ENCODE results near the gene UNC5B. TPM values are rescaled to one million over a fixed set of nuclear protein-coding genes. Genes with fewer than 3 reads are reported as not detected.

The UNC5B gene
- total and polyA plus RNA-seq, 2 donors (not counting 1 experiment from before 2014, with no cell fraction given): 2.5 to 60.8 TPM

DNA sequence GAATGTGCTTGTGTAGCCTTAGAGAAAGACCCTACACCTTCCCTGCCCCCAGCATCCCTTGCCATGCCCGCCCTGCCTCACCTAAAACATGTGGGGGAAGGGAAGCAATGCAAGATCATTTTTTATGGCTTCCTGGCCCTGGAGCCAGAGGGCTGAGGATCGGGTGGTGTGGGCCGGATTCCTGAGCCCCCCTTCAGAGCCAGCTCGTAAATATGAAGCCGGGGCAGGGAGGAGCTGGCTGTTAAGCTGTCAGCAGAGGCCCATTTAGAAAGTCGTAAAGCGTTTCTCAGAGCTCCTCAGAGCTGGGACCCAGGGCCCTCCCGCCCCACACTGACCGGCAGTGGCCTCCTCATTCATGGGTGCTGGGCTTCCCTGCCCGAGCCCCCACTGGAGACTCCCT is 23.9 kb downstream of the UNC5B start:
- TF ChIP-seq, protein P1, sequence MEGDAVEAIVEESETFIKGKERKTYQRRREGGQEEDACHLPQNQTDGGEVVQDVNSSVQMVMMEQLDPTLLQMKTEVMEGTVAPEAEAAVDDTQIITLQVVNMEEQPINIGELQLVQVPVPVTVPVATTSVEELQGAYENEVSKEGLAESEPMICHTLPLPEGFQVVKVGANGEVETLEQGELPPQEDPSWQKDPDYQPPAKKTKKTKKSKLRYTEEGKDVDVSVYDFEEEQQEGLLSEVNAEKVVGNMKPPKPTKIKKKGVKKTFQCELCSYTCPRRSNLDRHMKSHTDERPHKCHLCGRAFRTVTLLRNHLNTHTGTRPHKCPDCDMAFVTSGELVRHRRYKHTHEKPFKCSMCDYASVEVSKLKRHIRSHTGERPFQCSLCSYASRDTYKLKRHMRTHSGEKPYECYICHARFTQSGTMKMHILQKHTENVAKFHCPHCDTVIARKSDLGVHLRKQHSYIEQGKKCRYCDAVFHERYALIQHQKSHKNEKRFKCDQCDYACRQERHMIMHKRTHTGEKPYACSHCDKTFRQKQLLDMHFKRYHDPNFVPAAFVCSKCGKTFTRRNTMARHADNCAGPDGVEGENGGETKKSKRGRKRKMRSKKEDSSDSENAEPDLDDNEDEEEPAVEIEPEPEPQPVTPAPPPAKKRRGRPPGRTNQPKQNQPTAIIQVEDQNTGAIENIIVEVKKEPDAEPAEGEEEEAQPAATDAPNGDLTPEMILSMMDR (conservative IDR thresholded peaks at IDR 0.05 in 1 of 2, IDR thresholded peaks at IDR 0.05 in 1 of 2; ENCODE audit: low read depth in 1 of 2, low read length in 2 of 2): no peak
- no peak for TF ChIP-seq EZH2 (IDR thresholded peaks at IDR 0.05; ENCODE audit: low read length, missing control alignments)
- Histone ChIP-seq H3K79me2 (ENCODE audit: control insufficient read depth, insufficient read depth, low read length) (no peaks in the 10 kb centered on the region), H3K36me3 (ENCODE audit: control insufficient read depth, insufficient read depth, low read length) (no peaks in the 10 kb centered on the region), H3K27me3 (ENCODE audit: control insufficient read depth, insufficient read depth, low read length) (no peaks in the 10 kb centered on the region), H2AFZ (ENCODE audit: low read length) (no peak overlapping the region), H3K4me2 (ENCODE audit: extremely low read depth, insufficient read depth, low read length) (no peak overlapping the region), H3K4me1 (ENCODE audit: control insufficient read depth, extremely low read depth, insufficient read depth, low read length) (peaks cover 11% of the 10 kb centered on the region), H3K27ac (ENCODE audit: insufficient read depth, low read length) (no peak overlapping the region), H4K20me1 (ENCODE audit: control insufficient read depth, extremely low read depth, insufficient read depth, low read length) (no peaks in the 10 kb centered on the region), H3K4me3 (replicated peaks in 1 of 4; ENCODE audit: control extremely low read depth in 1 of 4, insufficient read depth in 1 of 4, low read depth in 3 of 4, low read length in 4 of 4) (no peak overlapping the region), H3K9me3 (ENCODE audit: control insufficient read depth, insufficient read depth, low read depth, low read length) (no peaks in the 10 kb centered on the region), H3K9ac (ENCODE audit: insufficient read depth, low read length) (no peak overlapping the region)
- DNase-seq (ENCODE audit: low read depth in 2 of 2): no peak

DNA sequence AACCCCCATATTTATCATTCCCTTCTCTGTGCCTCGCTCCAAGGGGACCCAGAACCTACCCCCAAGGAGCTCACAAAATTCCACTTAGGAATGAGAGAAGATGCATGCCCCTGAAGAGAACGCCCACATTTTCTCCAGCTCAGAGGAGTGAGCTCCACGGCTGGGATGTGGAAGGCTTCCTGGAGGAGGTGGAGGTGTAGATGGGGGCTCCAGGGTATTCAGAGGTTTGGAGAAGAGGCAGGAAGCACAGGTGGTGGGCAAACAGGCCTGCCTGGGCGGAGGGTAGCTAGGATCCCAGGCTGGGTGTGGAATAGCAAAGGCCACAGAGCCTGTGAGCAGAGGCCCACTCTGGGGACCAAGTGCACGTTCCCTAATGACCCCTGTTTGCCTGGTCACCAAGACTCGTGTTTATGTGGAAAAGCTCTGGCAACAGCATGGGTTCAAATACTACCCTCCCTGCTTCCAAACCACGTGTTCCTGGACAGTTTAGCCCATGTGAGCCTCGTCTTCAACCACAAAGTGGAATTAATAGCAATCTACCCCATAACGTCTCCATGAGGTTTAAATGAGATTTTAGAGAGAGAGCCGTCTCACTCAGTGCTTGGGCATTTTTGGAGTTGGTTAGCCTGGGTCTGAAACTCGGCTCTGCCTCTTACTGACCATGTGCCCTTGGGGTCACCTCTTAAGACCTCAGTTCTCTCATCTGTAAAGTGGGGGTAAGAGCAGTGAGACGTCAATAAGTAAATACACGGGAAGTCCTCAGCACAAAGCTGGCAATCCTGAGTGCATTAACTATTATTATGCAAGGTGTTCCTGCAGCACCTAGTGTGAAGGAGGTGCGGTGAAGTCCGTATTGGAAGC is 24.7 kb downstream of the UNC5B start:
- H3K27me3 ChIP-seq (ENCODE audit: control insufficient read depth, insufficient read depth, low read length): no peaks in the 10 kb centered on the region
- H2AFZ ChIP-seq (ENCODE audit: low read length): no peak overlapping the region
- no peak overlapping the region for H3K4me2 ChIP-seq (ENCODE audit: extremely low read depth, insufficient read depth, low read length)
- no peaks in the 10 kb centered on the region for H4K20me1 ChIP-seq (ENCODE audit: control insufficient read depth, extremely low read depth, insufficient read depth, low read length)
- no peaks in the 10 kb centered on the region for H3K79me2 ChIP-seq (ENCODE audit: control insufficient read depth, insufficient read depth, low read length)
- DNase-seq (ENCODE audit: low read depth in 2 of 2): no peak
- no peak overlapping the region for H3K4me3 ChIP-seq (replicated peaks in 1 of 4; ENCODE audit: control extremely low read depth in 1 of 4, insufficient read depth in 1 of 4, low read depth in 3 of 4, low read length in 4 of 4)
- no peaks in the 10 kb centered on the region for H3K9me3 ChIP-seq (ENCODE audit: control insufficient read depth, insufficient read depth, low read depth, low read length)
- H3K9ac ChIP-seq (ENCODE audit: insufficient read depth, low read length): no peak overlapping the region
- no peak for TF ChIP-seq EZH2 (IDR thresholded peaks at IDR 0.05; ENCODE audit: low read length, missing control alignments)
- TF ChIP-seq, protein P1 (conservative IDR thresholded peaks at IDR 0.05 in 1 of 2, IDR thresholded peaks at IDR 0.05 in 1 of 2; ENCODE audit: low read depth in 1 of 2, low read length in 2 of 2): no peak
- H3K4me1 ChIP-seq (ENCODE audit: control insufficient read depth, extremely low read depth, insufficient read depth, low read length): peaks cover 11% of the 10 kb centered on the region
- H3K36me3 ChIP-seq (ENCODE audit: control insufficient read depth, insufficient read depth, low read length): no peaks in the 10 kb centered on the region
- H3K27ac ChIP-seq (ENCODE audit: insufficient read depth, low read length): no peak overlapping the region

DNA sequence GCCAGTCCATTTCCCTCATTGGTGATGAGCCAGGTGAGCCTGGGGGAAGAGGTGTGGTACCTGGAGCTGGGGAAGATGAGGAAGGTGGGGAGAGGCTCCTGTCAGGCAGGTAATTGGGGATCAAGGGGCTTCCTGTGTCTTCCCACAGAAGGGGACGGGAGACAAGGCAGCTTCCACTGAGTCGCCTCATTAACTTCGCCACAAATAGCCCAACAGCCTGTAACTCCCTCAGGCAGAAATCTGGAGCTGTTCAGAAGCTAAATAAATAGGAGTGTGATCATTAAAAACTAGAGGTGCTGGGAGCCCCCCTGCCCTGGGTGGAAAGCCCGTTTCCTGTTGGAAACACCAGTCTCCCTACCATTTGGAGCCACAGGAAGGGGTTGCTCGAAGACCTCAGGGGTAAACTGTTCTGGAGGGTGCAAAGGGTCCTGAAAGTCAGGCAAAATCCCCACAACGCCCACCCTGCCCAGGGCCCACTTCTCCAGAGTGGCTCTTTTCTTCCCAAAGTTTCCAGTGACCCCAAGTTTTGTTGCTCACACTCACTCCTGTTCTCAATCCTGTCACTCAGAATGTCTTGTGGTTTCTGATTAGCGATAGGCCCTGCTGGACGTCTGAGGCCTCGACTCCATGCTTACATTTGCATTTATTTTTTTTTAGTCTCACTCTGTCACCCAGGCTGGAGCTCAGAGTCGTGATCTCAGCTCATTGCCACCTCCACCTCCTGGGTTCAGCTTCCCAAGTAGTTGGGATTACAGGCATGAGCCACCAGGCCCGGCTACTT is 25.7 kb downstream of the UNC5B start:
- H3K27me3 ChIP-seq (ENCODE audit: control insufficient read depth, insufficient read depth, low read length): no peaks in the 10 kb centered on the region
- no peaks in the 10 kb centered on the region for H3K9me3 ChIP-seq (ENCODE audit: control insufficient read depth, insufficient read depth, low read depth, low read length)
- H3K4me3 ChIP-seq (replicated peaks in 1 of 4; ENCODE audit: control extremely low read depth in 1 of 4, insufficient read depth in 1 of 4, low read depth in 3 of 4, low read length in 4 of 4): no peak overlapping the region
- H3K4me2 ChIP-seq (ENCODE audit: extremely low read depth, insufficient read depth, low read length): no peak overlapping the region
- no peaks in the 10 kb centered on the region for H3K36me3 ChIP-seq (ENCODE audit: control insufficient read depth, insufficient read depth, low read length)
- no peaks in the 10 kb centered on the region for H3K79me2 ChIP-seq (ENCODE audit: control insufficient read depth, insufficient read depth, low read length)
- H4K20me1 ChIP-seq (ENCODE audit: control insufficient read depth, extremely low read depth, insufficient read depth, low read length): no peaks in the 10 kb centered on the region
- no peak overlapping the region for H3K9ac ChIP-seq (ENCODE audit: insufficient read depth, low read length)
- peak in 1 of 2 donors; percentile 53 for DNase-seq (ENCODE audit: low read depth in 2 of 2)
- H3K27ac ChIP-seq (ENCODE audit: insufficient read depth, low read length): no peak overlapping the region
- no peak overlapping the region for H2AFZ ChIP-seq (ENCODE audit: low read length)
- peaks cover 13% of the 10 kb centered on the region for H3K4me1 ChIP-seq (ENCODE audit: control insufficient read depth, extremely low read depth, insufficient read depth, low read length)
- TF ChIP-seq, protein P1 (conservative IDR thresholded peaks at IDR 0.05 in 1 of 2, IDR thresholded peaks at IDR 0.05 in 1 of 2; ENCODE audit: low read depth in 1 of 2, low read length in 2 of 2): no peak
- no peak for TF ChIP-seq EZH2 (IDR thresholded peaks at IDR 0.05; ENCODE audit: low read length, missing control alignments)

Data from fibroblast of lung (primary cell).